ENCODE results near the gene APOB. TPM values are rescaled to one million over a fixed set of nuclear protein-coding genes. Genes with fewer than 3 reads are reported as not detected.

Gene APOB
- total and polyA plus RNA-seq, 12 donors, result 0.22 to 45.4 (median 8.4) TPM

DNA sequence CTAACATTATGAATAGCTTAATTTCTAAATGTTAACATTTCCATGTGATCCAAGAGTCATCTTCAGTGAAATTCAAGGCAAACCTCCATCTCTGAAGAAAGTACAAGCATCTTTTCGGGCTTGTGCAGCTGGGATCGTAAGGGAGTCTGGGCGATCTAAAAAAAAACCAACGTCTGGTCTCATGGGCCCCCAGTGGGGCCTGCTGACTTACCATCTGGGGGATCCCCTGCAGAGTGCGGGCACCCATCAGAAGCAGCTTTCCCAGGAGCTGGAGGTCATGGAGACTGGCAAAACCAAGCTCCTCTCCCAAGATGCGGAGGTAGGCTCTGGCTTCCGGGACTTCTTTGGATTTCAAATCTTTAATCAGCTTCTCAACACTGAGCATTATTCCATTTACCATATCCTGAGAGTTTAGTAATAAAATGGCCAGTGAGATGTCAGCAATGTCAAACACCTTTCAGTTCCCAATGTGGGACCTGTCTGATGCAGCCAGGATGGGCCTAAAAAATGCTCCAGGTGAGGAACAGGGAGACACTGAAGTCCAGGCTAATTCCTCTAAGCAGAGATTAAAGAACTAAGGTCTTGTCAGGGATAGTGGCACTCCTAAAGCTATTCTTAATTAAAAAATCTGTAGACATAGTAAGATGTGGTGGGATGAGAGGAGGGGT is 19.0 kb downstream of the APOB start:
- no peaks in the 10 kb centered on the region for H3K9me3 ChIP-seq
- H3K4me3 ChIP-seq, result no peak overlapping the region
- no peaks in the 10 kb centered on the region for H3K4me1 ChIP-seq
- H3K36me3 ChIP-seq, result peaks cover 0 to 5% (median 0%) of the 10 kb centered on the region in 9 donors
- 90 to 92% methylated on average over 7 of the region's 7 CpGs for WGBS, 2 donors
- intact Hi-C loops (cut with DNase I), result no loop called here
- H3K27me3 ChIP-seq, result peaks cover 0 to 3% (median 0%) of the 10 kb centered on the region in 7 donors
- H3K27ac ChIP-seq, result no peak overlapping the region
- no peak for DNase-seq
- ATAC-seq, result no peak
- TF ChIP-seq, protein P1, sequence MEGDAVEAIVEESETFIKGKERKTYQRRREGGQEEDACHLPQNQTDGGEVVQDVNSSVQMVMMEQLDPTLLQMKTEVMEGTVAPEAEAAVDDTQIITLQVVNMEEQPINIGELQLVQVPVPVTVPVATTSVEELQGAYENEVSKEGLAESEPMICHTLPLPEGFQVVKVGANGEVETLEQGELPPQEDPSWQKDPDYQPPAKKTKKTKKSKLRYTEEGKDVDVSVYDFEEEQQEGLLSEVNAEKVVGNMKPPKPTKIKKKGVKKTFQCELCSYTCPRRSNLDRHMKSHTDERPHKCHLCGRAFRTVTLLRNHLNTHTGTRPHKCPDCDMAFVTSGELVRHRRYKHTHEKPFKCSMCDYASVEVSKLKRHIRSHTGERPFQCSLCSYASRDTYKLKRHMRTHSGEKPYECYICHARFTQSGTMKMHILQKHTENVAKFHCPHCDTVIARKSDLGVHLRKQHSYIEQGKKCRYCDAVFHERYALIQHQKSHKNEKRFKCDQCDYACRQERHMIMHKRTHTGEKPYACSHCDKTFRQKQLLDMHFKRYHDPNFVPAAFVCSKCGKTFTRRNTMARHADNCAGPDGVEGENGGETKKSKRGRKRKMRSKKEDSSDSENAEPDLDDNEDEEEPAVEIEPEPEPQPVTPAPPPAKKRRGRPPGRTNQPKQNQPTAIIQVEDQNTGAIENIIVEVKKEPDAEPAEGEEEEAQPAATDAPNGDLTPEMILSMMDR (IDR thresholded peaks at IDR 0.05), result no peak

DNA sequence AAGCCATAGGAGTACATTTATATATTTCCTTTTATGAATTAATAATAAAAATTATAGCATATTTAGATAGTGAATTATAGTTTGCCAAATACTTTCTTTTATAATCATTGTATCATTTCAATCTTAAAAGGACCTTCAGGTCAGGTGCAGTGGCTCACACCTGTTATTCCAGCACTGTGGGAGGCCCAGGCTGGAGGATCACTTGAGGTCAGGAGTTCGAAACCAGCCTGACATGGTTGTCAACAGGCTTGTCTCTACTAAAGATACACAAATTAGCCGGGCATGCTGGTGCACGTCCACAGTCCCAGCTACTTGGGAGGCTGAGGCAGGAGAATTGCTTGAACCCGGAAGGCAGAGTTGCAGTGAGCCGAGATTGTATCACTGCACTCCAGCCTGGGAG is 19.7 kb downstream of the APOB start:
- H3K27ac ChIP-seq, result no peak overlapping the region
- no peaks in the 10 kb centered on the region for H3K4me1 ChIP-seq
- H3K4me3 ChIP-seq, result no peak overlapping the region
- WGBS, 2 donors, result 81% methylated on average over 5 of the region's 5 CpGs
- no peak for ATAC-seq
- peaks cover 0 to 3% (median 0%) of the 10 kb centered on the region in 7 donors for H3K27me3 ChIP-seq
- intact Hi-C loops (cut with DNase I), result no loop called here
- no peak for DNase-seq
- no peaks in the 10 kb centered on the region for H3K9me3 ChIP-seq
- peaks cover 0 to 5% (median 0%) of the 10 kb centered on the region in 9 donors for H3K36me3 ChIP-seq
- TF ChIP-seq, protein P1 (IDR thresholded peaks at IDR 0.05), result no peak

DNA sequence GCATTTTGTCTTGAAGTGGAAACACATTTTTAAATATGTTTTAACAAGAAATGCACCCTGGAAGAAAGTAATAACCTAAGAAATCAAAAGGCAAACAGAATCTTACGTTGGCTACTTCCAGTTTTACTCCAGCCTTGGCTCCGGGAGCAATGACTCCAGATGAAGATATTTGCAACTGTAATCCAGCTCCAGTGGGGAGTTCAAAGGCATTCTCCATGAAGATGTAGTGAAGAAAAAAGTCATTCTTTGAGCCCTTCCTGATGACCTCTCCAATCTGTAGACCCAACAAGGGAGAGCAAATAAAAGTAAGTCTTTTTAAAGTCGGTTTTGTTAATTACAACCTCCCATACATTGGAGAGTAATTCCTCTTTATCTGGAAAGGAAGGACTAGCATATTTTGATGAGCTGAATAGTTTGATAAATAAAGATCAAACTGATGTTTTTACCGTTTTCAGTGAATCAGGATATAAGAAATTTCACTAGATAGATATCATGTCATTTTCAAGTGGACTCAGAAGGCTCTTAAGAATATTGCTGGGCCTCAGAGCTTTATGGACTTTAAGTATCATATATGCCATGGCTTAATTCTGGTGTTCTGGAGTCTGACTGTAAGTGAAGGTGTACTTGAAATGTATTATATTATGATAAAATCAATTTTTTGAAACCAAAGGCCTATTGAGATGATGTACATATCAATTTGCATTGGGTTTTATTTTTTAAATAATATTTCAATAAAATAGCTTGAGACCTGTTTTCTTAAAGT is 20.3 kb downstream of the APOB start:
- intact Hi-C loops (cut with DNase I), result no loop called here
- Histone ChIP-seq H3K4me1 (no peaks in the 10 kb centered on the region), H3K27ac (no peak overlapping the region), H3K4me3 (no peak overlapping the region), H3K9me3 (no peaks in the 10 kb centered on the region), H3K27me3 (no peaks in the 10 kb centered on the region), H3K36me3 (peaks cover 0 to 5% (median 0%) of the 10 kb centered on the region in 9 donors)
- TF ChIP-seq, protein P1 (IDR thresholded peaks at IDR 0.05), result no peak
- DNase-seq (no peak), ATAC-seq (no peak)
- WGBS, 2 donors, result 82 to 86% methylated on average over 4 of the region's 4 CpGs

DNA sequence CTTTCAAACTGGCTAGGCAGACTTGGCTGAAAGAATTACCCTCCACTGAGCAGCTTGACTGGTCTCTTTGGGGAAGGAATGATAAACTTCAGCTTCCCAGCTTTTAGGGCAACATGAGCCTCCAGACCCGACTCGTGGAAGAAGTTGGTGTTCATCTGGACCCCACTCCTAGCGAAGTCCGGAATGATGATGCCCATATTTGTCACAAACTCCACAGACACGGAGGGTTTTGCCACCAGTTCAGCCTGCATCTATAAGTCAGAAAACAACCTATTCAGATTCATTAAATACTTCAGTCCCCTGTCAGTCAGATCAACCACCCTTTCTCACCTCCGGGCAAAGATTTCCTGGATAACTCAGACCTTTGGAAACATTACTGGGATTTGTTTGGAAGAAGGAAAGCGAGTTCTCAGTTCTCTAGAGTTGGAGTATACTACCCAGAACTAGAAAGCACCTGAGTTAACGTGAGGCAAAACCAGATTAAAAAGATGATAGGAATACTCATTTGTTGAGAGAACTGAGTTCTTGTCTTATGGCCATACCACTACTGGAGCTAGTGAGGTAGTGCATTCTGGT is 21.0 kb downstream of the APOB start:
- 83 to 84% methylated on average over 8 of the region's 8 CpGs for WGBS, 2 donors
- intact Hi-C loops (cut with DNase I), result no loop called here

More for the DNA sequence above, 21.0 kb downstream of the APOB start:
- H3K9me3 ChIP-seq, result no peaks in the 10 kb centered on the region
- no peak for DNase-seq
- H3K36me3 ChIP-seq, result peaks cover 0 to 5% (median 0%) of the 10 kb centered on the region in 9 donors
- no peaks in the 10 kb centered on the region for H3K27me3 ChIP-seq
- ATAC-seq, result no peak
- no peaks in the 10 kb centered on the region for H3K4me1 ChIP-seq
- no peak overlapping the region for H3K27ac ChIP-seq
- TF ChIP-seq, protein P1 (IDR thresholded peaks at IDR 0.05), result no peak
- no peak overlapping the region for H3K4me3 ChIP-seq
